Colon (tissue), 2 donors: ENCODE measurements around the gene ZBTB7C.

ENCODE experiments used
- FAIRE-seq: peaks from 2 replicates; lab custom pipeline; 2012; peaks lifted over from hg19 to GRCh38; lab: Jason Lieb, UNC
- donor health status: control.
- donor health status: control.

Gene ZBTB7C

GRCh38 chr18:47990981-47991380, 418.2 kb downstream of the ZBTB7C start:
- FAIRE-seq, result no peak

GRCh38 chr18:47987388-47987699, 421.8 kb downstream of the ZBTB7C start:
- no peak for FAIRE-seq

GRCh38 chr18:47986620-47987387, 422.4 kb downstream of the ZBTB7C start:
- FAIRE-seq, result no peak

- no peak for FAIRE-seq
Measured at GRCh38 chr18:47985866-47986265, 423.3 kb downstream of the ZBTB7C start.

GRCh38 chr18:47984991-47985390, 424.2 kb downstream of the ZBTB7C start:
- FAIRE-seq, result no peak

GRCh38 chr18:47983946-47984345, 425.2 kb downstream of the ZBTB7C start:
- no peak for FAIRE-seq

- FAIRE-seq, result no peak
Measured at GRCh38 chr18:47983055-47983454, 426.1 kb downstream of the ZBTB7C start.

- FAIRE-seq, result no peak
Measured at GRCh38 chr18:47981830-47982229, 427.4 kb downstream of the ZBTB7C start.

- FAIRE-seq, result no peak
Measured at GRCh38 chr18:47981320-47981719, 427.9 kb downstream of the ZBTB7C start.

GRCh38 chr18:47979611-47980200, 429.5 kb downstream of the ZBTB7C start:
- FAIRE-seq, result no peak

- no peak for FAIRE-seq
Measured at GRCh38 chr18:47978603-47979002, 430.6 kb downstream of the ZBTB7C start.

GRCh38 chr18:47978141-47978540, 431.0 kb downstream of the ZBTB7C start:
- FAIRE-seq, result no peak
